Measurements from ENCODE around the gene PIGO.
A peak's percentile ranks its signal among the peaks of the same experiment; 100 is the strongest.

The PIGO gene

GRCh38 chr9:35070823-35071813 lies 25.3 kb downstream of the PIGO start:
- no peak for DNase-seq

- DNase-seq = no peak
Observed at GRCh38 chr9:35069020-35069419, 27.4 kb downstream of the PIGO start.

GRCh38 chr9:35067056-35067455 lies 29.3 kb downstream of the PIGO start:
- no peak for DNase-seq

- no peak for DNase-seq
Observed at GRCh38 chr9:35060548-35061207, 35.7 kb downstream of the PIGO start.

GRCh38 chr9:35059438-35059837 lies 37.0 kb downstream of the PIGO start:
- DNase-seq = no peak

GRCh38 chr9:35057271-35057620 lies 39.1 kb downstream of the PIGO start:
- DNase-seq = no peak

GRCh38 chr9:35056571-35057270 lies 39.7 kb downstream of the PIGO start:
- no peak for DNase-seq

GRCh38 chr9:35054871-35055644 lies 41.3 kb downstream of the PIGO start:
- no peak for DNase-seq

GRCh38 chr9:35054185-35054835 lies 42.1 kb downstream of the PIGO start:
- no peak for DNase-seq

- peak; percentile 65 for DNase-seq
Observed at GRCh38 chr9:35051069-35051967, 45.1 kb downstream of the PIGO start.

- no peak for DNase-seq
Observed at GRCh38 chr9:35048511-35048910, 47.9 kb downstream of the PIGO start.

- no peak for DNase-seq
Observed at GRCh38 chr9:35044071-35044470, 52.3 kb downstream of the PIGO start.

- DNase-seq = no peak
Observed at GRCh38 chr9:35042891-35043545, 53.4 kb downstream of the PIGO start.

GRCh38 chr9:35042081-35042604 lies 54.2 kb downstream of the PIGO start:
- DNase-seq = no peak
